NCI-H128 (cell line): Measurements from ENCODE around the gene TIMP1.

ENCODE experiments used
- DNase-seq: peaks from one replicate; lab custom pipeline; 2025; ENCODE audit not compliant: unreplicated experiment; lab: John Stamatoyannopoulos, UW

TIMP1 gene

GRCh38 chrX:47581731-47582647 lies at the start of gene TIMP1:
TIMP1 (plus strand) TSS chrX:47582436; CDS start chrX:47583416, 980 bp downstream.
- DNase-seq, result no peak

- no peak for DNase-seq
Measured at GRCh38 chrX:47539860-47540259, 42.4 kb upstream of the TIMP1 start.

- DNase-seq, result peak; percentile 46
Measured at GRCh38 chrX:47540754-47541538, 41.3 kb upstream of the TIMP1 start.

GRCh38 chrX:47543496-47543895 lies 38.7 kb upstream of the TIMP1 start:
- no peak for DNase-seq

- peak; percentile 6 for DNase-seq
Measured at GRCh38 chrX:47556045-47556623, 26.1 kb upstream of the TIMP1 start.

- DNase-seq, result no peak
Measured at GRCh38 chrX:47558436-47558835, 23.8 kb upstream of the TIMP1 start.

GRCh38 chrX:47560179-47560933 lies 21.9 kb upstream of the TIMP1 start:
- DNase-seq, result no peak

- peak; percentile 98 for DNase-seq
Measured at GRCh38 chrX:47560934-47561658, 21.1 kb upstream of the TIMP1 start, which contains the start of gene ARAF. ARAF (plus strand) TSS chrX:47561205; CDS start chrX:47562968, 1,763 bp downstream.

GRCh38 chrX:47561659-47562151 lies 20.5 kb upstream of the TIMP1 start:
- DNase-seq, result no peak

GRCh38 chrX:47562615-47563243 lies 19.5 kb upstream of the TIMP1 start:
- no peak for DNase-seq

GRCh38 chrX:47563801-47564315 lies 18.4 kb upstream of the TIMP1 start:
- DNase-seq, result no peak

- no peak for DNase-seq
Measured at GRCh38 chrX:47564438-47565085, 17.7 kb upstream of the TIMP1 start.

GRCh38 chrX:47566841-47567240 lies 15.4 kb upstream of the TIMP1 start:
- DNase-seq, result no peak

GRCh38 chrX:47568656-47569295 lies 13.5 kb upstream of the TIMP1 start:
- no peak for DNase-seq

- DNase-seq, result no peak
Measured at GRCh38 chrX:47570794-47571193, 11.4 kb upstream of the TIMP1 start.

GRCh38 chrX:47571215-47571614 lies 11.0 kb upstream of the TIMP1 start:
- DNase-seq, result no peak

- no peak for DNase-seq
Measured at GRCh38 chrX:47571896-47572295, 10.3 kb upstream of the TIMP1 start.

- no peak for DNase-seq
Measured at GRCh38 chrX:47572773-47573340, 9.4 kb upstream of the TIMP1 start.
